ENCODE data around the gene EXT2. TPM values are rescaled to one million over a fixed set of nuclear protein-coding genes. Genes with fewer than 3 reads are reported as not detected.

Gene EXT2
- total RNA-seq, 1 experiment from 2014 or later = 39.1 TPM

DNA sequence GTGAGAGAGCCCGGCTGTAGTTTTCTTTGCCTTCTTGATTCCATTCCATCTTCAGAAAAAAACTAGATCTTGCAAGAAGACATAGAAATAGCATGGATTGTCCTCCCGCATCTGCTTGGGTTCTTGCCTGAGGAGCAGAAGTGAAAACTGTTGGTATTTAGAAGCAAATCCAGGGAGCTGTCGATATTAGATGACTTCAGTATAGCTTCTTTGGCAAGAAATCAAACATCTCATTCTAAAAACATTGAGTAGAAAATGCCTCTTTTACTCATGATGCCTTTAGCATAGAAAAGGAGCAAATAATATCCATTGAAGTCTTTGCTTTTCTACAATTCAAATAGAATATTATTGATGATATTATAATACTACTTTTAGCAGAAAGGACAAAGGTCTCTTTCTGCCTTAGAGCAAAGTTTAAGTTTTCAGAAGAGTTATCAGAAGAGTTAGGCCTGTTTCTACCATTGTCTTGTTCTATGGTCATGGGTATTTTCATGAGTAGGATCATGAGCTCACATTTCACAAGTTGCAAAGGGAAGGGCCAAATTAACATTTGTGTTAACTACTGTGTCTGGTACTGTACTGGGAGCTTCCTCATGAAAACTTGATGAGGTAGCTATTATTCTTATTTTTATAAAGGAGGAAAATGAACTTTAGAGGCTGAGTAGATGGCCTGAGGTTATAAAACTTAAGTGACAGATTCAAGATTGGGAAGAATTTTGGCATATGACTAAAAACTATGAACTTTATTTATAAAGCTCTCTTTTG lies 49.7 kb downstream of the EXT2 start:
- CTCF ChIA-PET = interaction anchor here (0.5 kb wide), 1 partner anchor 74 kb away, joined by 3 read pairs; no protein-coding TSS in a partner anchor
- TF ChIP-seq MYBL2 (CRISPR knock-in tag; IDR thresholded peaks at IDR 0.05) (no peak), ATF1 (CRISPR knock-in tag; IDR thresholded peaks at IDR 0.05) (no peak), MXD4 (CRISPR knock-in tag; IDR thresholded peaks at IDR 0.05; ENCODE audit: borderline replicate concordance) (no peak), NFATC4 (CRISPR knock-in tag; IDR thresholded peaks at IDR 0.05) (no peak), NR2C2 (CRISPR knock-in tag; IDR thresholded peaks at IDR 0.05) (no peak), JUN (CRISPR knock-in tag; IDR thresholded peaks at IDR 0.05) (no peak), FOXJ3 (CRISPR knock-in tag; IDR thresholded peaks at IDR 0.05; ENCODE audit: borderline replicate concordance) (no peak), FOXP1 (CRISPR knock-in tag; IDR thresholded peaks at IDR 0.05; ENCODE audit: borderline replicate concordance) (no peak), RELA (CRISPR knock-in tag; IDR thresholded peaks at IDR 0.05; ENCODE audit: borderline replicate concordance) (no peak), ZNF671 (CRISPR knock-in tag; IDR thresholded peaks at IDR 0.05) (no peak), HMGA2 (CRISPR knock-in tag; IDR thresholded peaks at IDR 0.05) (no peak), ZNF317 (CRISPR knock-in tag; IDR thresholded peaks at IDR 0.05; ENCODE audit: borderline replicate concordance, low read depth) (no peak), EMX1 (CRISPR knock-in tag; IDR thresholded peaks at IDR 0.05) (no peak)
- TF ChIP-seq, protein P1, sequence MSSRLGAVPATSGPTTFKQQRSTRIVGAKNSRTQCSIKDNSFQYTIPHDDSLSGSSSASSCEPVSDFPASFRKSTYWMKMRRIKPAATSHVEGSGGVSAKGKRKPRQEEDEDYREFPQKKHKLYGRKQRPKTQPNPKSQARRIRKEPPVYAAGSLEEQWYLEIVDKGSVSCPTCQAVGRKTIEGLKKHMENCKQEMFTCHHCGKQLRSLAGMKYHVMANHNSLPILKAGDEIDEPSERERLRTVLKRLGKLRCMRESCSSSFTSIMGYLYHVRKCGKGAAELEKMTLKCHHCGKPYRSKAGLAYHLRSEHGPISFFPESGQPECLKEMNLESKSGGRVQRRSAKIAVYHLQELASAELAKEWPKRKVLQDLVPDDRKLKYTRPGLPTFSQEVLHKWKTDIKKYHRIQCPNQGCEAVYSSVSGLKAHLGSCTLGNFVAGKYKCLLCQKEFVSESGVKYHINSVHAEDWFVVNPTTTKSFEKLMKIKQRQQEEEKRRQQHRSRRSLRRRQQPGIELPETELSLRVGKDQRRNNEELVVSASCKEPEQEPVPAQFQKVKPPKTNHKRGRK (CRISPR knock-in tag; IDR thresholded peaks at IDR 0.05; ENCODE audit: borderline replicate concordance) = no peak
- TF ChIP-seq, protein P2, sequence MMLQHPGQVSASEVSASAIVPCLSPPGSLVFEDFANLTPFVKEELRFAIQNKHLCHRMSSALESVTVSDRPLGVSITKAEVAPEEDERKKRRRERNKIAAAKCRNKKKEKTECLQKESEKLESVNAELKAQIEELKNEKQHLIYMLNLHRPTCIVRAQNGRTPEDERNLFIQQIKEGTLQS (CRISPR knock-in tag; conservative IDR thresholded peaks at IDR 0.05) = no peak
- TF ChIP-seq, protein P3, sequence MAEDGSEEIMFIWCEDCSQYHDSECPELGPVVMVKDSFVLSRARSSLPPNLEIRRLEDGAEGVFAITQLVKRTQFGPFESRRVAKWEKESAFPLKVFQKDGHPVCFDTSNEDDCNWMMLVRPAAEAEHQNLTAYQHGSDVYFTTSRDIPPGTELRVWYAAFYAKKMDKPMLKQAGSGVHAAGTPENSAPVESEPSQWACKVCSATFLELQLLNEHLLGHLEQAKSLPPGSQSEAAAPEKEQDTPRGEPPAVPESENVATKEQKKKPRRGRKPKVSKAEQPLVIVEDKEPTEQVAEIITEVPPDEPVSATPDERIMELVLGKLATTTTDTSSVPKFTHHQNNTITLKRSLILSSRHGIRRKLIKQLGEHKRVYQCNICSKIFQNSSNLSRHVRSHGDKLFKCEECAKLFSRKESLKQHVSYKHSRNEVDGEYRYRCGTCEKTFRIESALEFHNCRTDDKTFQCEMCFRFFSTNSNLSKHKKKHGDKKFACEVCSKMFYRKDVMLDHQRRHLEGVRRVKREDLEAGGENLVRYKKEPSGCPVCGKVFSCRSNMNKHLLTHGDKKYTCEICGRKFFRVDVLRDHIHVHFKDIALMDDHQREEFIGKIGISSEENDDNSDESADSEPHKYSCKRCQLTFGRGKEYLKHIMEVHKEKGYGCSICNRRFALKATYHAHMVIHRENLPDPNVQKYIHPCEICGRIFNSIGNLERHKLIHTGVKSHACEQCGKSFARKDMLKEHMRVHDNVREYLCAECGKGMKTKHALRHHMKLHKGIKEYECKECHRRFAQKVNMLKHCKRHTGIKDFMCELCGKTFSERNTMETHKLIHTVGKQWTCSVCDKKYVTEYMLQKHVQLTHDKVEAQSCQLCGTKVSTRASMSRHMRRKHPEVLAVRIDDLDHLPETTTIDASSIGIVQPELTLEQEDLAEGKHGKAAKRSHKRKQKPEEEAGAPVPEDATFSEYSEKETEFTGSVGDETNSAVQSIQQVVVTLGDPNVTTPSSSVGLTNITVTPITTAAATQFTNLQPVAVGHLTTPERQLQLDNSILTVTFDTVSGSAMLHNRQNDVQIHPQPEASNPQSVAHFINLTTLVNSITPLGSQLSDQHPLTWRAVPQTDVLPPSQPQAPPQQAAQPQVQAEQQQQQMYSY (CRISPR knock-in tag; IDR thresholded peaks at IDR 0.05) = no peak
- TF ChIP-seq, protein P4, sequence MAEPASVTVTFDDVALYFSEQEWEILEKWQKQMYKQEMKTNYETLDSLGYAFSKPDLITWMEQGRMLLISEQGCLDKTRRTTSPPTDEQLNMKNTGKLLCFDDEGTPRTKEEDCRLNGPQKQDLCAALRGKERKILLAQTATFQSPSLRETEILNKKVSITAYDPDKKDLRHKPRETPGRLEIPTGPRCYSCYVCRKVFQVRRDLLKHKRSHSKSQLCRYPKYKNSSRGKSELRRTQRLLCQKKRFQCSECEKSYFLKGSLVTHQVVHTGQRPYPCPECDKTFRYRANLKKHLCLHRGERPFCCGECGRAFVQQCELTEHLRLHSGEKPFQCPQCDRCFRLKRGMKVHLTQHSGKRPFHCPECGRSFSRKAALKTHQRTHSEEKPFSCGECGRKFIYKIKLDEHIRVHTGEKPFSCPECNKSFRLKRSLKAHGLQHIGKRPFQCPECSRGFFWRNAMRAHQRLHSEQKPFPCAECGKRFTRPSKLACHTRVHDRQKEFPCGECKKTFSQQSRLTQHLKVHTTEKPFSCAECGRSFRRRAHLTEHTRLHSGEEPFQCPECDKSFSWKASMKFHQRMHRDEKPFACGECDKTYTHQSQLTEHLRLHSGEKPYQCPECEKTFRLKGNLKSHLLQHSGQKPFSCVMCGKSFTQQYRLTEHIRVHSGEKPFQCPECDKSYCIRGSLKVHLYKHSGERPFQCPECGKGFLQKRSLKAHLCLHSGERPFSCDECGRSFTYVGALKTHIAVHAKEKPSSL (CRISPR knock-in tag; conservative IDR thresholded peaks at IDR 0.05) = no peak
- TF ChIP-seq, protein P5, sequence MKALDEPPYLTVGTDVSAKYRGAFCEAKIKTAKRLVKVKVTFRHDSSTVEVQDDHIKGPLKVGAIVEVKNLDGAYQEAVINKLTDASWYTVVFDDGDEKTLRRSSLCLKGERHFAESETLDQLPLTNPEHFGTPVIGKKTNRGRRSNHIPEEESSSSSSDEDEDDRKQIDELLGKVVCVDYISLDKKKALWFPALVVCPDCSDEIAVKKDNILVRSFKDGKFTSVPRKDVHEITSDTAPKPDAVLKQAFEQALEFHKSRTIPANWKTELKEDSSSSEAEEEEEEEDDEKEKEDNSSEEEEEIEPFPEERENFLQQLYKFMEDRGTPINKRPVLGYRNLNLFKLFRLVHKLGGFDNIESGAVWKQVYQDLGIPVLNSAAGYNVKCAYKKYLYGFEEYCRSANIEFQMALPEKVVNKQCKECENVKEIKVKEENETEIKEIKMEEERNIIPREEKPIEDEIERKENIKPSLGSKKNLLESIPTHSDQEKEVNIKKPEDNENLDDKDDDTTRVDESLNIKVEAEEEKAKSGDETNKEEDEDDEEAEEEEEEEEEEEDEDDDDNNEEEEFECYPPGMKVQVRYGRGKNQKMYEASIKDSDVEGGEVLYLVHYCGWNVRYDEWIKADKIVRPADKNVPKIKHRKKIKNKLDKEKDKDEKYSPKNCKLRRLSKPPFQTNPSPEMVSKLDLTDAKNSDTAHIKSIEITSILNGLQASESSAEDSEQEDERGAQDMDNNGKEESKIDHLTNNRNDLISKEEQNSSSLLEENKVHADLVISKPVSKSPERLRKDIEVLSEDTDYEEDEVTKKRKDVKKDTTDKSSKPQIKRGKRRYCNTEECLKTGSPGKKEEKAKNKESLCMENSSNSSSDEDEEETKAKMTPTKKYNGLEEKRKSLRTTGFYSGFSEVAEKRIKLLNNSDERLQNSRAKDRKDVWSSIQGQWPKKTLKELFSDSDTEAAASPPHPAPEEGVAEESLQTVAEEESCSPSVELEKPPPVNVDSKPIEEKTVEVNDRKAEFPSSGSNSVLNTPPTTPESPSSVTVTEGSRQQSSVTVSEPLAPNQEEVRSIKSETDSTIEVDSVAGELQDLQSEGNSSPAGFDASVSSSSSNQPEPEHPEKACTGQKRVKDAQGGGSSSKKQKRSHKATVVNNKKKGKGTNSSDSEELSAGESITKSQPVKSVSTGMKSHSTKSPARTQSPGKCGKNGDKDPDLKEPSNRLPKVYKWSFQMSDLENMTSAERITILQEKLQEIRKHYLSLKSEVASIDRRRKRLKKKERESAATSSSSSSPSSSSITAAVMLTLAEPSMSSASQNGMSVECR (CRISPR knock-in tag; IDR thresholded peaks at IDR 0.05; ENCODE audit: borderline replicate concordance) = no peak
- TF ChIP-seq, protein P6, sequence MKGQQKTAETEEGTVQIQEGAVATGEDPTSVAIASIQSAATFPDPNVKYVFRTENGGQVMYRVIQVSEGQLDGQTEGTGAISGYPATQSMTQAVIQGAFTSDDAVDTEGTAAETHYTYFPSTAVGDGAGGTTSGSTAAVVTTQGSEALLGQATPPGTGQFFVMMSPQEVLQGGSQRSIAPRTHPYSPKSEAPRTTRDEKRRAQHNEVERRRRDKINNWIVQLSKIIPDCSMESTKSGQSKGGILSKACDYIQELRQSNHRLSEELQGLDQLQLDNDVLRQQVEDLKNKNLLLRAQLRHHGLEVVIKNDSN (CRISPR knock-in tag; IDR thresholded peaks at IDR 0.05) = no peak
- TF ChIP-seq, protein P7, sequence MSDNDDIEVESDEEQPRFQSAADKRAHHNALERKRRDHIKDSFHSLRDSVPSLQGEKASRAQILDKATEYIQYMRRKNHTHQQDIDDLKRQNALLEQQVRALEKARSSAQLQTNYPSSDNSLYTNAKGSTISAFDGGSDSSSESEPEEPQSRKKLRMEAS (CRISPR knock-in tag; IDR thresholded peaks at IDR 0.05) = no peak
- Mint-ChIP-seq H3K9me3 (no peaks in the 10 kb centered on the region), H3K36me3 (no peaks in the 10 kb centered on the region), H3K4me1 (no peaks in the 10 kb centered on the region), H3K4me3 (no peak overlapping the region), H3K27ac (no peak overlapping the region), H3K27me3 (ENCODE audit: low read depth) (no peaks in the 10 kb centered on the region)
- no peak for ATAC-seq
- DNase-seq (ENCODE audit: low spot score) = no peak
- POLR2A ChIA-PET = no interaction called here

Measured in WTC11 (cell line).